ENCODE measurements around the gene SLC6A6.

The SLC6A6 gene

DNA sequence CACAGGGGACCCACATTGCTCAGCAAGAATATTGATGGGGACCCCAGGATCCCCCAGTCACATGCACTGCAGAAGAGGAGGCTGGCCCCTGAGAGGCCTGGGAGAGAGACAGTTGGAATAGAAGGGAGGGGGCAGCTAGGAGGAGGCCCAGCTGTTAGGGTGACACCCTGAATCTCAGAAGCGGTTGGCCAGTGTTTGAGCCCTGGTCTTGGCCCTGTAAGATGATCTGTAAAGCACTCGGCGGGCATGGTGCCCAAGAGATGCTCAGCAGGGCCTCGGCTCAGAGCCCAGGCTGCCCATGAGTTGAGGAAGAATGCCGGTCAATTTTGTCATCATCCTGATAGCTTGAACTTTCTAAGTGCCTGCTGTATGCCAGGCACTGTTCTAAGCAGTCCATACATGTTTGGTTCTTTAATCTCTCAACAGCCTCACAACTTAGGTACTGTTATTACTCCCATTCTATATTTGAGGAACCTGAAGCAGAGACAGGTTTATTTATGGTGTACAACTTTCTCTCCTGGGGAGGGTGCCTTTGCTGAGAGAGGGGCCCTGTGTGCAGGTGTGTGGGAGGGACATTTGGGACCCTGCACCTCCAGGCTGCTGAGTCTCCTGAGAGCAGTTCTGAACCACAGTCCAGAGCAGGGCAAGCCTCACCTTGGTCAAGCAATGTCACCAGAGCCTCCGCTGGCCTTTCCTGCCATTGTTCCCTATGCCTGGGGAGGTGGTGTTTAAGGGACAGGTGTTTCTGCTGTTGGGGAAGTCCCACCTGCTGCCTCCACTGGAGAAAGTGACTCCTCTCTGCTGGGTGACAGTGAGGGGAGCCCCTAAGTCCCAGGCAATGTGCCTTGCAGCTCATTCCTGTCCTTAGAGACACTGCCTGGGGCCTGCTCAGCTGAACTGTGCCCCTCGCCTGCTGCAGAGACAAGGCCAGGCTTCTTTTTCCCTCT lies 26.0 kb downstream of the SLC6A6 start:
- DNase-seq (ENCODE audit: low read depth, low spot score), result peak; percentile 47
- in situ Hi-C loops (cut with HindIII; ENCODE audit: low sequenced_read_pairs), result no loop called here

GRCh38 chr3:14429237-14429636 lies 26.8 kb downstream of the SLC6A6 start:
- TF ChIP-seq, protein P1, sequence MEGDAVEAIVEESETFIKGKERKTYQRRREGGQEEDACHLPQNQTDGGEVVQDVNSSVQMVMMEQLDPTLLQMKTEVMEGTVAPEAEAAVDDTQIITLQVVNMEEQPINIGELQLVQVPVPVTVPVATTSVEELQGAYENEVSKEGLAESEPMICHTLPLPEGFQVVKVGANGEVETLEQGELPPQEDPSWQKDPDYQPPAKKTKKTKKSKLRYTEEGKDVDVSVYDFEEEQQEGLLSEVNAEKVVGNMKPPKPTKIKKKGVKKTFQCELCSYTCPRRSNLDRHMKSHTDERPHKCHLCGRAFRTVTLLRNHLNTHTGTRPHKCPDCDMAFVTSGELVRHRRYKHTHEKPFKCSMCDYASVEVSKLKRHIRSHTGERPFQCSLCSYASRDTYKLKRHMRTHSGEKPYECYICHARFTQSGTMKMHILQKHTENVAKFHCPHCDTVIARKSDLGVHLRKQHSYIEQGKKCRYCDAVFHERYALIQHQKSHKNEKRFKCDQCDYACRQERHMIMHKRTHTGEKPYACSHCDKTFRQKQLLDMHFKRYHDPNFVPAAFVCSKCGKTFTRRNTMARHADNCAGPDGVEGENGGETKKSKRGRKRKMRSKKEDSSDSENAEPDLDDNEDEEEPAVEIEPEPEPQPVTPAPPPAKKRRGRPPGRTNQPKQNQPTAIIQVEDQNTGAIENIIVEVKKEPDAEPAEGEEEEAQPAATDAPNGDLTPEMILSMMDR (IDR thresholded peaks at IDR 0.05; ENCODE audit: low read depth, low read length), result no peak
- DNase-seq (ENCODE audit: low read depth, low spot score), result no peak
- in situ Hi-C loops (cut with HindIII; ENCODE audit: low sequenced_read_pairs), result no loop called here
- no peak overlapping the region for H3K4me3 ChIP-seq (ENCODE audit: low read depth, low read length)

More for the DNA sequence above, 26.0 kb downstream of the SLC6A6 start:
- TF ChIP-seq, protein P1 (IDR thresholded peaks at IDR 0.05; ENCODE audit: low read depth, low read length), result no peak
- H3K4me3 ChIP-seq (ENCODE audit: low read depth, low read length), result no peak overlapping the region

DNA sequence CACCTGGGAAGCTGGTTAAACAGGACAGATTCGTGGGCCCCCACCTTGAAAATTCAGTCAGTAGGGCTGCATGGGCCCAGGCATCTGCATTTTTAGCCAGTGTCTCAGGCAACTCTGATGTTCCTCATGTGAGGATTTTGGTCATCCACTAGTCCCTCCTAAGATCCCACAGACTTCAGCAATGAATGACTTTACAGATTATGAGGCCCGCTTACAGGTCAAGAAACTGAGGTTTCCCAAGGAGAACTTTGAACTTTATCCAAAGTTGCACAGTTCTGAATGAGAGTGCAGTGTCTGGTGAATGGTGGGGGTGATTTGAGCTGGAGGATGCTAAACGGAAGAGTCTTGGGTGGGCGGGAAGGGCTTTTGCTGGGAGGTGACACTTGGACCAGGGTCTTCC lies 27.2 kb downstream of the SLC6A6 start:
- TF ChIP-seq, protein P1 (IDR thresholded peaks at IDR 0.05; ENCODE audit: low read depth, low read length), result no peak
- in situ Hi-C loops (cut with HindIII; ENCODE audit: low sequenced_read_pairs), result no loop called here
- H3K4me3 ChIP-seq (ENCODE audit: low read depth, low read length), result no peak overlapping the region
- no peak for DNase-seq (ENCODE audit: low read depth, low spot score)

- H3K4me3 ChIP-seq (ENCODE audit: low read depth, low read length), result no peak overlapping the region
- TF ChIP-seq, protein P1 (IDR thresholded peaks at IDR 0.05; ENCODE audit: low read depth, low read length), result no peak
- in situ Hi-C loops (cut with HindIII; ENCODE audit: low sequenced_read_pairs), result no loop called here
- no peak for DNase-seq (ENCODE audit: low read depth, low spot score)
Measured at GRCh38 chr3:14430053-14430452, 27.6 kb downstream of the SLC6A6 start.

GRCh38 chr3:14430706-14431451 lies 28.5 kb downstream of the SLC6A6 start:
- DNase-seq (ENCODE audit: low read depth, low spot score), result no peak
- TF ChIP-seq, protein P1 (IDR thresholded peaks at IDR 0.05; ENCODE audit: low read depth, low read length), result no peak
- no peak overlapping the region for H3K4me3 ChIP-seq (ENCODE audit: low read depth, low read length)
- in situ Hi-C loops (cut with HindIII; ENCODE audit: low sequenced_read_pairs), result no loop called here

DNA sequence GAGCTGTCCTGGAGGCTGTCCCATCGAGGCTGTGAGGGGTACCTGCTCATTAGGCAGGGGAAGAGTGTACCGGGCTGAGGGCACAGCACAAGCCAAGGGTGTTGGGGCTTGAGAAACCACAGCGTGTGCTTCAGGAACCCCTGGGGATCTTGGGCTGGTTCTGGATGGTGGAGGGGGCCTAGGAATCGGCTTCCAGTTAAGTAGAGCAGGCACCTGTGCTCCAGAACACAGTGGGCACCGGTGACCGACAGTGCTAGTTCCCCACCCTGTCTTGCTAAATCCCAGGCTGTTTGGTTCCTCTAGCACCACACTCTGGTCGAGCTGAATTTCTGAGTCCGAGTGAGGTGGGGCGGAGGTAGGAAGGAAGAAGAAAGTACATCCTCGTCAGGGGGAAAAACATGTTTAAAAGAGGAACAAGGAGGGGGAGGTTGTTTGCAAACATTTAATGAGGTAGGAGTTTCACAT lies 29.1 kb downstream of the SLC6A6 start:
- TF ChIP-seq, protein P1 (IDR thresholded peaks at IDR 0.05; ENCODE audit: low read depth, low read length), result no peak
- no peak overlapping the region for H3K4me3 ChIP-seq (ENCODE audit: low read depth, low read length)
- DNase-seq (ENCODE audit: low read depth, low spot score), result no peak
- in situ Hi-C loops (cut with HindIII; ENCODE audit: low sequenced_read_pairs), result no loop called here
